Spleen (tissue), 11 donors: ENCODE data around the gene DPF3. TPM values are rescaled to one million over a fixed set of nuclear protein-coding genes. Genes with fewer than 3 reads are reported as not detected.

Source experiments
- DNase-seq: peaks from one replicate; pipeline ENCODE4 v3.0.0-alpha.2; 2020
- H3K27ac ChIP-seq, 8 donors: fragments of 200-600 bp; sonication (generic) in 7 of 8; 1 replicate in 4 of 8; 2 replicates in 4 of 8; pipeline versions ENCODE4 v1.5.0 to v1.8.0; 2016 to 2021; ENCODE audit warnings: inconsistent platforms in 4 of 8, mild to moderate bottlenecking in 4 of 8, moderate library complexity in 1 of 8
- H3K27me3 ChIP-seq, 7 donors: fragments of 200-600 bp; sonication (generic) in 6 of 7; replicated peaks in 1 of 7; 1 replicate in 4 of 7; 2 replicates in 3 of 7; pipeline versions ENCODE4 v1.5.0 to v1.8.0; 2016 to 2021; ENCODE audit warnings: inconsistent platforms in 3 of 7, mild to moderate bottlenecking in 1 of 7
- H3K36me3 ChIP-seq, 6 donors: fragments of 200-600 bp; sonication (generic) in 5 of 6; 1 replicate in 4 of 6; 2 replicates in 2 of 6; pipeline versions ENCODE4 v1.5.0 to v1.8.0; 2016 to 2021; ENCODE audit warnings: inconsistent platforms in 2 of 6
- H3K4me1 ChIP-seq, 6 donors: fragments of 200-600 bp; sonication (generic) in 5 of 6; 1 replicate in 3 of 6; 2 replicates in 3 of 6; pipeline versions ENCODE4 v1.5.0 to v1.8.0; 2016 to 2021; ENCODE audit warnings: inconsistent platforms in 3 of 6
- H3K4me3 ChIP-seq, 8 donors: fragments of 200-600 bp; sonication (generic) in 7 of 8; 1 replicate in 4 of 8; 2 replicates in 4 of 8; pipeline versions ENCODE4 v1.5.0 to v1.8.0; 2016 to 2021; ENCODE audit warnings: inconsistent platforms in 4 of 8, mild to moderate bottlenecking in 4 of 8, moderate library complexity in 2 of 8
- H3K9me3 ChIP-seq, 8 donors: fragments of 200-600 bp; sonication (generic) in 7 of 8; 1 replicate in 4 of 8; 2 replicates in 4 of 8; pipeline versions ENCODE4 v1.5.0 to v1.8.0; 2016 to 2021; ENCODE audit warnings: inconsistent platforms in 4 of 8
- POLR2A ChIP-seq, 3 donors: fragments of 450-650 bp; IDR thresholded peaks; one replicate each; pipeline ENCODE4 v1.5.1; 2017; ENCODE audit warnings: antibody characterized with exemption in 3 of 3, mild to moderate bottlenecking in 1 of 3
- POLR2AphosphoS5 ChIP-seq, 3 donors: sonication (generic); formaldehyde crosslinking; IDR thresholded peaks; one replicate each; pipeline ENCODE4 v1.5.1; 2017; ENCODE audit warnings: antibody characterized with exemption in 3 of 3
- WGBS, 5 donors: extraction: QIAGEN DNeasy Blood & Tissue Kit in 3 of 5; methylation state at CpG; one replicate each; pipeline versions ENCODE4 v1.1.5 to v1.1.7; 2013 to 2018; 5-methylcytosine and 5-hydroxymethylcytosine counted together
- intact Hi-C: fragments of 100-400 bp; cut with DNase I; formaldehyde crosslinking; loops from one replicate; pipeline ENCODE4 v1.15.0; 2023; ENCODE audit warnings: low total_unique reads
- polyA plus RNA-seq, 3 donors: library from polyadenylated mRNA; stranded (reverse); fragments of 200-250 nt; gene quantifications; one replicate each; pipeline ENCODE4 v1.2.1, GENCODE V29; 2013
- total RNA-seq, 7 donors: library from RNA; depleted of rRNA in 3 of 7; stranded (reverse); fragments of >200 nt in 3 of 7; fragmentation: NEBNext Ultra II Directional in 4 of 7; extraction: Animal tissue kit (Norgen Biotek cat#: 25700) in 4 of 7; gene quantifications; one replicate each; pipeline versions ENCODE4 v1.1.0 to v1.2.1, GENCODE V29; 2016 to 2021
- TF ChIP-seq, protein P1 (sequence below), 11 experiments: fragments of 200-600 bp in 7 of 11; fragments of 450-650 bp in 4 of 11; sonication (generic) in 4 of 11; IDR thresholded peaks in 8 of 11; conservative IDR thresholded peaks in 3 of 11; 1 replicate in 7 of 11; 2 replicates in 4 of 11; pipeline versions ENCODE4 v1.4.0 to v1.8.0; 2016 to 2021; ENCODE audit warnings: antibody characterized with exemption in 11 of 11, inconsistent platforms in 4 of 11, mild to moderate bottlenecking in 1 of 11
- donor health status: healthy with polysubstance abuse.
- donor health status: DM: no; HTN: no; CAD: no; lungs with moderate emphysema.
- donor health status: DM: no; HTN: no; CAD: no.
- donor health status: Bipolar disorder and iron deficiency.
- donor health status: healthy.
- donor health status: DM: no; HTN: no; CAD: no.
- donor health status: DM: yes; HTN: yes; CAD: no.

The DPF3 gene
- total and polyA plus RNA-seq, 10 donors = 0.76 to 8.9 (median 3.0) TPM

DNA sequence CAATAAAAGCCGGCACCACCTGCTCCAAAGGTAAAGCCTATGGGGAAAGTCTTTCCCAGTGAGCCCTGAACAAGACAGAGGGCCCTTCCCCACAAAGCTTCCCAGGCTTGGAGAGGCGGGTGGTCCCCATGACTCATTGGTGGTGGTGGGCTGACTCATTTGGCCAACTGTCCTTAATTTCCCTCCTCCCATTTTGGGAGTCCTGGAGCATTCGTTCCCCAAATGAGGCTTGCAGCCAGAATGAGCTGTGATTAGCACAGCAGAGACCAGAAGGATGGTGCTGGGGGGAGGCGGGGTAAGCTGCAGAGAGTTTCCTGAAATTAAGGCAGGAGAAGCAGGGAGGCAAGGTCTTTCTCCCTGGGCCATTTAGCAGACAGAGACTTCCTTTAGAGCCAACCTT is 241.7 kb downstream of the DPF3 start:
- DNase-seq = no peak
- no peak overlapping the region for H3K4me3 ChIP-seq
- intact Hi-C loops = no loop called here
- H3K27me3 ChIP-seq = peaks cover 0 to 6% (median 0%) of the 10 kb centered on the region in 7 donors
- TF ChIP-seq, protein P1, sequence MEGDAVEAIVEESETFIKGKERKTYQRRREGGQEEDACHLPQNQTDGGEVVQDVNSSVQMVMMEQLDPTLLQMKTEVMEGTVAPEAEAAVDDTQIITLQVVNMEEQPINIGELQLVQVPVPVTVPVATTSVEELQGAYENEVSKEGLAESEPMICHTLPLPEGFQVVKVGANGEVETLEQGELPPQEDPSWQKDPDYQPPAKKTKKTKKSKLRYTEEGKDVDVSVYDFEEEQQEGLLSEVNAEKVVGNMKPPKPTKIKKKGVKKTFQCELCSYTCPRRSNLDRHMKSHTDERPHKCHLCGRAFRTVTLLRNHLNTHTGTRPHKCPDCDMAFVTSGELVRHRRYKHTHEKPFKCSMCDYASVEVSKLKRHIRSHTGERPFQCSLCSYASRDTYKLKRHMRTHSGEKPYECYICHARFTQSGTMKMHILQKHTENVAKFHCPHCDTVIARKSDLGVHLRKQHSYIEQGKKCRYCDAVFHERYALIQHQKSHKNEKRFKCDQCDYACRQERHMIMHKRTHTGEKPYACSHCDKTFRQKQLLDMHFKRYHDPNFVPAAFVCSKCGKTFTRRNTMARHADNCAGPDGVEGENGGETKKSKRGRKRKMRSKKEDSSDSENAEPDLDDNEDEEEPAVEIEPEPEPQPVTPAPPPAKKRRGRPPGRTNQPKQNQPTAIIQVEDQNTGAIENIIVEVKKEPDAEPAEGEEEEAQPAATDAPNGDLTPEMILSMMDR (IDR thresholded peaks at IDR 0.05 in 8 of 11, conservative IDR thresholded peaks at IDR 0.05 in 3 of 11) = no peak
- TF ChIP-seq POLR2AphosphoS5 (IDR thresholded peaks at IDR 0.05) = no peak
- TF ChIP-seq POLR2A (IDR thresholded peaks at IDR 0.05) = no peak
- no peak overlapping the region for H3K27ac ChIP-seq
- H3K4me1 ChIP-seq = peaks cover 0 to 22% (median 16%) of the 10 kb centered on the region in 6 donors
- WGBS, 5 donors = 84 to 94% (median 85%) methylated on average over 4 of the region's 4 CpGs
- H3K36me3 ChIP-seq = no peaks in the 10 kb centered on the region
- no peaks in the 10 kb centered on the region for H3K9me3 ChIP-seq

DNA sequence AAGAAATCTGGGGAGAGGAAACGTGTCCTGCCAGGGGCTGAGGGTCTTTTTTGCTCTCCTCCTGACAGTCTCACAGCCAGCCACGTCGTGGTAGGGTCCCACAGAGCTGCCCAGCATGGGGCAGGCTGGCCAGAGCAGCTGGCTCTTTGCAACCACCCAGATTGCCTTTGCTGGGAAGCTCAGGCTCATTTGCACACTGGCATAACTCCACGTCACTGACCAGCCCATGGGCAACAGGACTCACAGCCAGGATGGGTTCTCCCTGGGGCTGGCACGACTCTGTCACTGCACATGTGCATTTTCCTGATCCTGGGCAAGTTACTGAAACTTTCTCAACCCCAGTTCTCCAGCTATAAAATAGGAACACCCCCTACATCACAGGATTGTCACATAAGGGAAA is 242.2 kb downstream of the DPF3 start:
- no peak for DNase-seq
- Histone ChIP-seq H3K27me3 (peaks cover 0 to 6% (median 0%) of the 10 kb centered on the region in 7 donors), H3K36me3 (no peaks in the 10 kb centered on the region), H3K4me3 (no peak overlapping the region), H3K4me1 (peaks cover 0 to 22% (median 16%) of the 10 kb centered on the region in 6 donors), H3K27ac (no peak overlapping the region), H3K9me3 (no peaks in the 10 kb centered on the region)
- WGBS, 5 donors = 74 to 91% (median 81%) methylated on average over 3 to 5 of the region's 5 CpGs
- intact Hi-C loops = no loop called here
- TF ChIP-seq POLR2A (IDR thresholded peaks at IDR 0.05) = no peak
- TF ChIP-seq, protein P1 (IDR thresholded peaks at IDR 0.05 in 8 of 11, conservative IDR thresholded peaks at IDR 0.05 in 3 of 11) = no peak
- TF ChIP-seq POLR2AphosphoS5 (IDR thresholded peaks at IDR 0.05) = no peak

DNA sequence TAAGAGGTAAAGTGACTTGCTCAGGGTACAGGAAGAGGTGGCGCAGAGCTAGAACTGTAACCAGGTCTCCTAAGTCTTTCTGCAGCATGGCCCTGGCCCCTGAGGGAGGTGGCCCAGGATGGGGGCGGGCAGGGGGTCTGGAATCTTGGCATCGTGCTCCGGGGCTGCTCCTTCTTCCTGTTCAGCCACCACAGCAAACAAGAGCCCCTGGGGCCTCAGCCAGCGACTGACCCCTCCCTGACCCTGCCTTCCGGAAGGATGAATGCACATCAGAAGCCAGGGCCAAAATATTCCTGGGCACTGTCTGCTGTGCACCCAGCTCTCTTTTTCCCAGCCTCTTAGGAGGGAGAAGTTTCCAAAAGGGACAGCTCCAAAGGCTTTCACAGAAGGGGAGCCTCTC is 242.8 kb downstream of the DPF3 start:
- Histone ChIP-seq H3K36me3 (no peaks in the 10 kb centered on the region), H3K27ac (peak overlapping the region in 1 of 8 donors; percentile 0), H3K4me3 (no peak overlapping the region), H3K4me1 (peaks cover 0 to 22% (median 16%) of the 10 kb centered on the region in 6 donors), H3K9me3 (no peaks in the 10 kb centered on the region), H3K27me3 (peaks cover 0 to 6% (median 0%) of the 10 kb centered on the region in 7 donors)
- intact Hi-C loops = no loop called here
- peak in 2 of 3 donors; percentile 28 to 34 for TF ChIP-seq POLR2AphosphoS5 (IDR thresholded peaks at IDR 0.05)
- TF ChIP-seq, protein P1 (IDR thresholded peaks at IDR 0.05 in 8 of 11, conservative IDR thresholded peaks at IDR 0.05 in 3 of 11) = no peak
- TF ChIP-seq POLR2A (IDR thresholded peaks at IDR 0.05) = no peak
- 39 to 61% (median 47%) methylated on average over 5 to 6 of the region's 6 CpGs for WGBS, 5 donors
- no peak for DNase-seq

DNA sequence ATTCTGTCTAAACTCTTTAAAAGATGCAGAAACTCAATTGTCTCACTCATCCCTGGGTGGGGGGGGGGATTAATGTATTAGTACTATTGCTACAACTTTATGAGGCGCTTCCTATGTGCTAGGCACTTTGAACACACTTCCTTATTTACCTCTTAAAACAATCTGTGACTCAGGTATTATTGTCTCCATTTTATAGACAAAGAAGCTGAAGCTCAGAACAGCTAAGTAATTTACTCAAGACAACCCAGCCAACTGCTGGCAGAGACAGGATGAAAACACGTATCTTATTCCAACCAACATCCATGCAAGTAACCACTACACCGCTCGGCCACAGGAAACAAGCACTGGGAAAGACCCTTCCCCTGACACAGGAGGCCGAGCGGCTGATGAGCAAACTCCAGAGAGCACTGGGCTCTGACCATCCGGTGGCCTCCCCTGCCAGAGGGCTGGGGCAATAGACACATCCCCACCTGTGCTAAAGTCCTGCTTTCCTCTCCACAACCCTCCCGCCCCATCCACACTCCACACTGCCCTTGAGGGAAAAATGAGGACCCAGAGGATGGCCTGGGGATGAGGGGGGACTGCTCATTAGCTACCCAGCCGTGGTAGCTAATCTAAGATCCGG is 244.2 kb downstream of the DPF3 start:
- peak overlapping the region in 1 of 8 donors; percentile 0 for H3K27ac ChIP-seq
- H3K4me1 ChIP-seq = peaks cover 0 to 22% (median 16%) of the 10 kb centered on the region in 6 donors
- WGBS, 5 donors = 74 to 86% (median 79%) methylated on average over 10 of the region's 10 CpGs
- no peaks in the 10 kb centered on the region for H3K36me3 ChIP-seq
- no peak for DNase-seq
- no peak overlapping the region for H3K4me3 ChIP-seq
- intact Hi-C loops = no loop called here
- H3K9me3 ChIP-seq = no peaks in the 10 kb centered on the region
- peaks cover 0 to 6% (median 0%) of the 10 kb centered on the region in 7 donors for H3K27me3 ChIP-seq
- no peak for TF ChIP-seq POLR2AphosphoS5 (IDR thresholded peaks at IDR 0.05)
- TF ChIP-seq, protein P1 (IDR thresholded peaks at IDR 0.05 in 8 of 11, conservative IDR thresholded peaks at IDR 0.05 in 3 of 11) = no peak
- no peak for TF ChIP-seq POLR2A (IDR thresholded peaks at IDR 0.05)
